Stimulated activated CD4-positive, alpha-beta T cell treated with anti-CD3 and anti-CD28 coated beads, TNF-alpha, amount 100 ng/mL, for 1 hour (primary cell): Measurements from ENCODE around the gene CPSF7.
A peak's percentile ranks its signal among the peaks of the same experiment; 100 is the strongest.
"Not testable (repeated sequence)": the region's sequence is repeated elsewhere in the genome, so short reads cannot be mapped to it uniquely, and the experiment has no call there.

Experiments
- DNase-seq, 3 donors: peaks; one replicate each; pipeline ENCODE4 v3.0.0-alpha.2; 2020; ENCODE audit warnings: low read depth in 3 of 3, low spot score in 1 of 3

The CPSF7 gene, protein sequence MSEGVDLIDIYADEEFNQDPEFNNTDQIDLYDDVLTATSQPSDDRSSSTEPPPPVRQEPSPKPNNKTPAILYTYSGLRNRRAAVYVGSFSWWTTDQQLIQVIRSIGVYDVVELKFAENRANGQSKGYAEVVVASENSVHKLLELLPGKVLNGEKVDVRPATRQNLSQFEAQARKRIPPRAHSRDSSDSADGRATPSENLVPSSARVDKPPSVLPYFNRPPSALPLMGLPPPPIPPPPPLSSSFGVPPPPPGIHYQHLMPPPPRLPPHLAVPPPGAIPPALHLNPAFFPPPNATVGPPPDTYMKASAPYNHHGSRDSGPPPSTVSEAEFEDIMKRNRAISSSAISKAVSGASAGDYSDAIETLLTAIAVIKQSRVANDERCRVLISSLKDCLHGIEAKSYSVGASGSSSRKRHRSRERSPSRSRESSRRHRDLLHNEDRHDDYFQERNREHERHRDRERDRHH

DNA sequence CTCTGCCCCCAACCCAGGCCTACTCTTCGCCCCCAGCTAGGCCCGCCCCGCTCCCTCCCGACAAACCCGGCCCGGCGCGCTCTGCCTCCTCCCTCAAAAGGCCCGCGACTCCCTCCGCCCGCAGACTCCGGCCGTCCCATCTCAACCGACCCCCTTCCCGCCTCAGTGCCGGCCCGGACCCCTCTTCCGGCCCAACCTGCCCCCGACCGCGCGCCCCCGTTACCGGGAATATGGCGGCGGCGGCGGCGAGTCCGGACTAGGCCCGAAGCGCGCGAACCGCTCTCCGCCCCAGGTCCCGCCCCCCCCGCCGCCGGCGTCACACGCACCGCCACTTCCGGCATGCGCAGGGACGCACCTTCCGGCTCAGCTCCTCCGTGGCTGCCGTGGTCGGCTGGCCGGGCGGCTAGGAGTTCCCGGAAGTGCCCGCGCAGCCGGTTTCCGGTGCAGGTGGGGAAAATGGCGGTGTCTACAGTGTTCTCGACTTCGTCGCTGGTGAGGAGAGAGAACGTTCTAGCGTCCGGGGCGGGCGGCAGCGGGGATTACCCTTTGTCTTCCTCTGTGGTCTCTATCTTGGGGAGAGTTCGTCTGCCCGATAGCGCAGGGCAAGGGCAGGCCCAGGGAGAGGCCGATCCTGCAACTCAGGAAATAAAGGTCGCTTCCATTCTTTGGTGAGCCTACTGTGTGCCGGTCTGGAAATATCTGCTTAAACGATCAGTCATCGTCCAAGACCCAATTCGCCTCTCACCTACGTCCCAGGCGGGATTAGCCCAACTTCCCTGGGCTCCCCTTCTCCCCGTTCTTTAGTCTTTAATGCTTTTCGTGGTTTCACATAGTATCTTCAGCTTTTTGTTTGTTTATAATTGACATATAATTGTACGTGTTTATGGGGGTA lies at the start of gene CPSF7, which contains the start of gene SDHAF2:
TSS of gene CPSF7 (minus strand) at position 285 of the 892 bp plus-strand sequence. CDS start 740 bp downstream, outside the sequence.
TSS of gene SDHAF2 (plus strand) at position 434 of the 892 bp plus-strand sequence. CDS start at position 457, 23 bp downstream.
- peak; percentile 90 to 98 (median 91) for DNase-seq

DNA sequence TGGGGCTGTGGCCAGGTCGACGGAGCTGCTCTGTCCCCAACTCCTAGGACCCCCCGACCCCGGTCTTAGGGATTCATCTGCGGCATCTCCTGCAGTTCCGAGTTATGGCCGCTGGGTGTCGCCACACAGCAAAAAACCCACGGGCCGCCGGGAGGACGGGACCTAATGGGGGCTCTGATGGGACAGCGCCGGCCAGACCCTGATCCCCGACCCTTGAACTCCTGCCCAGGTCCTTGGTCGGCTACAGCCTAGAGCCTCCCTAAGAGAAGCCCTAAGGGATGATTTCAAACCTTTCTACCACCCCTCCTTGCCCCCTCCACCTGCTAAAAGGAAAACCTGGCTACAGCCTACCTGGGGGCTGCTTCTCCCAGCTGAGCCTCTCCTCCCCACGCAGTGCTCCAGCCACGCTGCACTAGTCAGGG lies 48.0 kb upstream of the CPSF7 start:
- DNase-seq, result peak in 2 of 3 donors; percentile 23 to 45

DNA sequence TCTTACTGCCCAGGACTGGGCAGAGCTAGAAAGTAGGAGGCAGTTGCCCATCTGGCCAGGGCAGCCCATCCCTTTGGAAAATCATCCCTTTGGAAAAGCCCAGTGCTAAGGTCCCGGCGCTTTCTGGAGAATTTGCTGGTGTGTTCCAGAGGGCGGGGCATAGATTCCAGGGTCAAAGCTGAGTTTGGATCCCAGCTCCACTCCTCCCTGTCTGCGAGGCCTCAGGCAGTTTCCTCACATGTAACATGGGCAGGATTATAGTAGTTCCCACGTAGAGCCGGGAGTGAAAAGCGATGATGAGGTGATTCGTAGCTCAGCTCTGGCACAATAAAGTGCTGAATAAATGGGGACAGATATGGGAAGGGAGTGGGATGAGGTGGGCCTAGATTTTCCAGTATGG lies 47.4 kb upstream of the CPSF7 start:
- DNase-seq, result no peak

DNA sequence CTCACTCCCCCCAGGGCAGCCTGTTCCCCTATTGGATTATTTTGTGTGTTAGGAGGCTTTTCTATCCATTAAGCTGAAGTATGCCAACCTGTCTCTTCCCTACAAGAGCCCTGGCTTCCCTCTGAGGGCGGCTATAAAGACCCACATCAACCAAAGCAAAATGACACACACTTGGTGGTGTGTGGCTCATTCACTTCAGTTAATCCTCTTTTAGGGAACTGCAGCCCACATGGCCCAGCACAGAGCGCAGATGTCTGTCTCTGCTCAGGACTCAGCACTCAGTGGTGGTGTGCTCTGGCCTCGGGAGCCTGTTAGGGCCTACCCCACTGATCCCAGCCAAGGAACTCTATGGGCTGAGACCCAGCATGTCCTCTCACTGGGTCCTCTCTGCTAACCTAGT lies 46.6 kb upstream of the CPSF7 start:
- DNase-seq, result no peak

DNA sequence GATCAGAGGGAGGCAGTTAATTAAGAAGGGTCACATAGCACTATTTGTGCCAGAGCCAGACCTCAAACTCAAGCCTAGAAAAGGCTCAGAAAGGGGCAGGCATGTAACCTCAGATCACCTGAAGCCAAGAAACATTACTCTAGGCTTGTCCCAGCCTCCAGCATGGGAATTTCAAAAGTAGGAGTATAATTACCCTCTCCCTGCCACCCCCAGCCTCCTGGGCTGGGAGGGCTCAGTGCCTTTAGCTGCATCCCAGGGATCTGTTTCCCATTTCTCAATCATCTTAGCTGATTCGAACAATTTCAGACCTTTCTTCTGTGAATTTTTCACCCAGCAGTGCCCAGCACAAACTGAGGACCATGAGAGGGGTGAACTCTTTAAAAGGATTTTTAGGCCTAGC lies 45.7 kb upstream of the CPSF7 start:
- DNase-seq, result no peak

DNA sequence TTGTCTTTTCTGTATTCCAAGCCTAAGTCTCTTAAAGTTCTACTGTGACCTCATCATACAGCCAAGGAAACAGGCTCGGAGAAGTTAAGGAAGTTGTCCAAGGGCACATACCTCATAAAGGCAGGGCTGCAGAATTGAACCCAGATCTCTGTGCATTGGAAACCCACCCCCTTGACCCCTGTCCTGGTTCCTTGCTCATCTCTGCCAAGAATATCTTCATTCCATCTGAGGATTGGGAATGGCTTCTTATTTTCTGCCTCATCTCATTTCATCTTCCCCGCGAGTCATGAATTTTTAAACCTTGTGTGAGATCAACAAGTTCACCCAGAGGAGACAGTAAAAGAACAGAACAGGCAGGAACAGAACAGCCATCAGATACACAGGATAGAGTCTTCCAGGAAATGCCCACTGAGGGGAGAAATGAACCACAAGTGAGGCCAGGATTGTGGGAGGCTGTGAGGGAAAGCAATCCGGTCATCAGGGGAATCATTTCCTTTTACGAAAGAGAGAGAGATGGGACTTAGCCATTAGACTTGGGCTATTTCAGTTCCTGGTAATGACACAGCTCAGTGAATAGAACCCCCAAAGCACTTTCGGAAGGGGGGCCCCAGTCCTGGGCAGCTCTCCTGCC lies 44.4 kb upstream of the CPSF7 start:
- no peak for DNase-seq

DNA sequence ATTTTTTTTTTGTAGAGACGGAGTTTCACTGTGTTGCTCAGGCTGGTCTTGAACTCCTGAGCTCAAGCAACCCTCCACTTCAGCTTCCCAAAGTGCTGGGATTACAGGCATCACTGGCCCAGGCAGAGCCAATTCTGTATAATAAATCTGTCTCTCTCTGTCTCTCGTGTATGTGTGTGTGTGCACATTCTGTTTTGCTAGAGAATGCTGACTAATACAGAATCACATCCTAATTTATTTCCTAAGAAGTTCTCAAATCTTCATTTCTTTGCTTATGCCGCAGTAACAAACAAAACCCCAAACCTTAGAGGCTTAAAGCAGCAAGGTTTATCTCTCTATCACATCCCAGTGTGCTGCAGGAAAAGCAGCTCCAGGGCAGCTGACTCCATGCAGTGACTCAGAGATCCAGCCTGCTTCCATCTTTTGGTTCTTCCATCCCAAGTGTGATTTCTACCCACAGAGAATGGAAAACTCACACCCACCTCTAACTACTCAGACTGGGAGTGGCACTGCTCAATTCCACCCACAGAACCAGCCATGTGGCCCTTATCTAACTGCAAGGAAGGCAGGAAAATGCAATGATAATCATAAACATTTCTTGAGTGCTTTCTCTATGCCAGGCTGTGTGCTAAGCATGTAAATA lies 43.7 kb upstream of the CPSF7 start:
- DNase-seq, result no peak

DNA sequence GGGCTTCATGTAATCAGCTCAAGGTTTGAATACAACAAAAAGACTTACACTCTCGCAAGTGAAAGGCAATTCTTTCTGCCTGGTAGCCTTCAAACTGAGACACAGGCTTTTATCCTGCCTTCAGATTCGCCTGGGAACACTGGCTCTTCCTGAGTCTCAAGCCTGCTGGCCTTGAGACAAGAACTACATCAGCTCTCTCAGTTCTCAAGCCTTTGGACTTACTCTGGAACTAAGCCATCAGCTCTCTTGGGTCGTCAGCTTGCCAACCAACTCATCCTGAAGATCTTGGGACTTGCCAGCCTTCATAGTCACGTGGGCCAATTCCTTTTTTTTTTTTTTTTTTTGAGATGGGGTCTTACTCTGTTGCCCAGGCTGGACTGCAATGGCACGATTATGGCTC lies 43.1 kb upstream of the CPSF7 start:
- DNase-seq, result no peak

DNA sequence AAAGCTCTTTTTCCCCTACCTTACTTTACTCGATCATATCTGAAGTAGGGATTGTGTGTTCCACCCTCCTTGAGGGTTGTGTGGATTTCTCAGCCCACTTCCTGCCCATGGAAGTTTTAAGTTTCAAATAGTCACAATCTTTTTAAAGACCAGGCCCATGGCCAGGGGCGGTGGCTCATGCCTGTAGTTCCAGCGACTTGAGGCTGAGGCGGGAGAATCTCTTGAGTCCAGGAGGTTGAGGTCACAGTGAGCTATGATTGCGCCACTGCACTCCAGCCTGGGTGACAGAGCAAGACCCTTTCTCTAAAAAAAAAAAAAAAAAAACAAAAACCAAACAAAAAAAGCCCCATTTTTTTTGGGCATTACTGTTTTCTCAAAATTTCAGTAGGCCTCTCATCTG lies 42.5 kb upstream of the CPSF7 start:
- no peak for DNase-seq

DNA sequence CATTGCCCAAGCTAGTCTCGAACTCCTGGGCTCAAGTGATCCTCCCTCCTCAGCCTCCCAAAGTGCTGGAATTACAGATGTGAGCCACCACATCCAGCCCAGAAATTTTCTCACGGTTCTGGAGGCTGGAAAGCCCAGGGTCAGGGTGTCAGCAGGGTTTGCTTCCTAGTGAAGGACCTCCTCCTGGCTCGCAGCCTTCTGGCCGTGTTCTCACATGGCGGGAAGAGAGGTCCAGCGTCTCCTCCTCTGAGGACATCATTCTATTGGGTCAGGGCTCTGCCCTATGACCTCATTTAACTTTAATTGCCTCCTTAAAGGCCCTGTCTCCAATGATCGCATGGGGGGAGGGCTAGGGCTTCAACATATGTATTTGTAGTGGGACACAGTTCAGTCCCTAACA lies 38.2 kb upstream of the CPSF7 start:
- DNase-seq, result no peak

DNA sequence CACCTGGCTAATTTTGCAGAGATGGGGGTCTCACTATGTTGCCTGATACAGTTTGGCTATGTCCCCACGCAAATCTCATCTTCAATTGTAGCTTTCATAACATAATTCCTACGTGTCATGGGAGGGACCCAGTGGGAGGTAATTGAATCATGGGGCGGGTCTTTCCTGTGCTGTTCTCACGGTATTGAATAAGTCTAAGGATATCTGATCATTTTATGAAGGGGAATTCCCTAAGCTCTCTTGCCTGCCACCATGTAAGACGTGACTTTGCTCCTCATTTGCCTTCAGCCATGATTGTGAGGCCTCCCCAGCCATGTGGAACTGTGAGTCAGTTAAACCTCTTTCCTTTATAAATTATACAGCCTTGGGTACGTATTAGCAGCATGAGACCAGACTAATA lies 37.8 kb upstream of the CPSF7 start:
- DNase-seq, result not testable (repeated sequence)

DNA sequence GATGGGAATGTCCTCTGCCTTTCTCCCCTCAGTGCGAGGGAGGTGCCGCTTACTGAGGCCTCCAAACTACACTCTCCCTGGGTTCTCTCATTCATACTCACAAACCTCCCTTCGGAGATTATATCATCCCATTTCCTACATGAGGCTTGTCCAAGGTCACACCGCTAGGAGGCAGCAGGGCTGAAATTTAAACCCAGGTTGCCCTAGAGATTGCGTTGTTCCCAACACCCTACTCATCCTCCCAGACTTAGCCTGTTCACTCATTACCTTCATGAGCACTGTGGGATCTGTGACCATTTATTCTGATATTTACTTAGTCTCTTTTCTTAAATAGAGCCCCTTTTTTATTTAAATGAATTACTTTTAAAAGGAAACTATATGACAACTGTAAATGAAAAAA lies 31.2 kb upstream of the CPSF7 start:
- no peak for DNase-seq

DNA sequence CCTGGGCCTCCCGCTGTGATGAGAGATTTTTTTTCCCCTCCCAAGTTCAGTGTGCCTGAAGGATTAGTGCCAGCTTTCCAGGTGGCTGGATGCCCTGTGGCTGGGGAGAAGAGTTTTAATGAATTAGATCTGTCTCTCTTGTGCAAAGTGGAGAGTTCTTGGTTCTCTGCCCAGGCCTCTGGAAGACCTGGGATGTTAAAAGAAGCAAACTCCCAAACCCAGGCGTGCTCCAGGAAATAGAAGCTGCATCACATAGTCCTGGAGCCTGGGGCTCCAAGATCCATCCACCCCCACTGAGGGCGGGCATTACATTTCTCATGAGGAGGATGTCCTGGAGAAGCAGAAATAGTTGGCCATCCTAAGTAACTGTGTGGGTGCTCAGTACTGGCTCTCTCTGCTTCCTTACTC lies 30.7 kb upstream of the CPSF7 start:
- DNase-seq, result no peak

DNA sequence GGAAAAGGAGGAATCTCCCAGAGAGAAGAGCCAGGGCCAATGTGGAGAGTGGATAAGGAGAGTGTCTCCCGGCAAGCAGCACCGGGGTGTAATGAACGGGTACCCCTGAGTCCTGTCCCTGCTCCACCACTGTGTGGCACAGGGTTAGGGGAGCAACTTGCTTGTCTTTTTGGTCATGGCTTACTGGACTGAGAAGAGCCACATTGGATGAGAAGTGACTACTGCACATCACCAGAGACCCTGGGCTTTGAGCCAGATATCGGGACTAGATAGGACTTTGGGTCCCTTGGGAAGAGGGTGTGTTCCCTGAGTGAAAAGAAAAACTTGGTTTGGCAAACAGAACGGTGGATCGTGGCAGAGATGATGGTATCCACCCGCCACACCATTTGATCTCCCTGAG lies 24.7 kb upstream of the CPSF7 start:
- no peak for DNase-seq

DNA sequence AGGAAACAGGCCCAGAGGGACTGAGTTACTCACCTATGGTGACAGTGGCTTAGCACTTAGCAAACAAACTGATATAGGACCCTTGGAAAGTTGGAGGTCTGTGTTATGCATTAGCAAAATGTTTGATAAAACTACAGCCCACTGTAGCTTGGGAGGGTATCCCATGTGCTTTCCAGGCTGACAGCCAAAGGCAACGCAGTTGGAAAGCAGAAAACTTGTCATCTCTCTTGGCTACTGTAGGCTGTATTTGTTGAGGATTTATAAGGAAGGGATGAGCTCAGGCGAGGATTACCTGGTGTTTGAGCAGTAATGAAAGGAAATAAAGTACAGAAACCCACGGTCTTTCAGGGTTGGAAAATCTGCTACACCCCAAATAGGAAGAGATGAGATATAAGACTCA lies 23.9 kb upstream of the CPSF7 start:
- no peak for DNase-seq

DNA sequence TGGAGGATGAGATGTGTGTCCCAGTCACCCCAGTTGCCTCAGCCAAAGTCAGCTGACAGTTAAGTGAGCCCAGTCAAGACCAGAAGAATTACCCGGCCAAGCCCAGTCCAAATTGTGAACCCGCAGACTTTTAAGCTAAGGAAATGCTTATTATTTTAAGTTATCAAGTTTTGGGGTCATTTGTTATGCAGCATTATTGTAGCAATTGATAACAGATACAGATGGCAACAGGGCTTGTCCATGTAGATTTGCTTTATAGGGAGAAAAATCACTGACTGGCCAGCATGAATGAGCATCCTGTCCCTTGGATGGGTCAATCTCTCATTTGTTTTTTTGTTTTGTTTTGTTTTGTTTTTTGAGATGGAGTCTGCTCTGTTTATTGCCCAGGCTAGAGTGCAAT lies 23.1 kb upstream of the CPSF7 start:
- DNase-seq, result no peak

DNA sequence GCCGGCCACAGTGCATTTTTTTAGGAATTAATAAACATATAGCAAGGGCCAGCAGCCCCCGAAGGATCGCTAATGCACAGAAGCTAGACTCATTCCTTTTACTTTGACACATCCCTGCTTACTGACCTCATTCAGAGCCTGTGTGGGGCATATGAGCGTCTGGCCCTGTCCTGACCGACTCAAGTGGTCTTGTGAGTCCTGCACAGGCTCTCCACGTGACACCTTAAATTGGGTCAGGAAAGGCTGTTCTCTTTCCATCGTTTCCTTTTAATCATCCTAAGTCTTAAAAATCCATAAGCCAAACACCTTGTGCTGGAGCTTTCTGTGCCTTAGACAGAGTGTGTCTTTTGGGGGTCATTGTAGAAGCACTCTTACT lies 18.8 kb upstream of the CPSF7 start:
- DNase-seq, result no peak

DNA sequence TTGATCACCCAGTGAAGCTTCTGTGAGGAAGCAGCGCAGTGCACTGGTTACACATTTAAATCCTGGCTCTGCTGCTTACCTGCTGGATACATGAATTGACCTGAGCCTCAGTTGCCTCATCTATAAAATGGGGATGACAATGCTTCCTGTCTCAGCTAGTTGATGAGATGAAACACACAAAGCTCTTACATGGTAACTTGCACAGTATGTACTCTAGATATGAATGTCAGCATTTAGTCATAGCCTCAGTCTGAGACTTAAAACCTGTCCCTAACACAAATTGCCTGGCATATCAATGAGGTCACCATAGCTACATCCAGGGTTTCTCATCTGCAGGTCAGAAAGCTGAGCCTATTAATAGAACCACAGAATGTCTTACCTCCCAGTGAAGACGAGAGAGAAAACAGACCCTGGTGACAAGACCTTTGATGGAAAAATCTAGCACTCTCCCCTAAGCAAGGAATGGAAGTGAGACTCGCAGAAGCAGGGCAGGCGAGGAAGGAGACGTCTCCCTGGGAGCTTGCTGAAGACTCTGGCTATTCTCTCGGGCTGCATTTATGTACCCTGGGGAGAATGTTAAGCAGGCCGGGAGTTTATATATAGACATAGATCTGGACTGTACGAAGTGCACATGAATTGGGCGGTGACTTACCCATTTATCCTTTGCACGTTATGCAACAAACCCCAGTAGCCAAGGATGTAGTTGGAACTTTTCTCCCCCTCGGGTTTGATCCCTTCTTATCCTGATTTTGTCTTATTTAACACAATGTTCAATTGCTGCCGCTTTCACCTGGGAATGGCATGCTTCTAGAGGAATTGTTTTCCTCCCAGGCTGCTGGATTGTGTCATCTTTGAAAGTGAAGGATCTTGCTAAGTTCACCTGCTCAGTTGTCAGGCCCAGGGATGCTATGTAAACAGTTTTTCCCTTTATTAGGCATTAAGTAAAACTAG lies 18.1 kb upstream of the CPSF7 start:
- DNase-seq, result no peak

DNA sequence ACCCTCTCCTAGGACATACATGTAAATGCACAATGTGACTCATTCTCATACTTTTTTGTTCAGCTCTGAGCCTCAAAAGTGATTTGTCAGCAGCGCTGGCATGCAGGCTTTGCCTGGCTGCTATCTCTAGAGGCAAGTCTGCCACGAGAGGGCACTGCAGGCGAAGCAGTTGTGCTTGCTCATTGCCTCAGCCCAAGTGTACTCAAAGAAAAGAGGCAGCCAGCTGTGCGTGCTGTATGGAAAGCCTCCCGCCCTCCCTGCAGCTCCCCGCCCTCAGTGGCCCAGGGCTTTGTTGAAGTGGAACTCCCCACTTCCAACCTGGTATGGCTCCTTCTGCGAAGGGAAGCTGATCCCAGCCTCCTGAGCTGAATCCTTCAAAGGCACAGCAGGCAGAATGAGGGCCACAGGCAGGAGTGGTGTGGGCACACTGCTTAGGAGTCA lies 16.5 kb upstream of the CPSF7 start:
- DNase-seq, result peak; percentile 18 to 71 (median 21)

DNA sequence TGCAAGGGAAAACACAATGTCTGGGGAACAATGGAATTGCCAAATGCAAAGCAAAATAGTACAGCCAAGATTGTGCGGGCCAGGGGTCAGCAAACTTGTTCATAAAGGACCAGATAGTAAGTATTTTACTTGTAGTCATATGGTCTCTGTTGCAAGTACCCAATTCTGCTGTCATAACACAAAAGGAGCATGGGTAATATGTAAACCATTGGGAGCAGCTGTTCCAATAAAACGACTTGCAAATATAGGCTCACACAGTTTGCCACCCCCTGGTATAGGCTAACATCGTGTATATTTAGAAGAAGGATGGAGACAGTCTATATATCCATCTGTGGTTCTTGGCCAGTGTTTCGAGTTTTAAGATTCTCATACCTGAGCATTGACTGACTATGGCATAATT lies 15.7 kb upstream of the CPSF7 start:
- no peak for DNase-seq
